ENCODE measurements around the gene LMNTD1. TPM values are rescaled to one million over a fixed set of nuclear protein-coding genes. Genes with fewer than 3 reads are reported as not detected.
"Not testable (repeated sequence)": the region's sequence is repeated elsewhere in the genome, so short reads cannot be mapped to it uniquely, and the experiment has no call there.

Gene LMNTD1
- total RNA-seq, 1 donor from 2014 or later = not detected

GRCh38 chr12:25427337-25428249 lies 125.5 kb downstream of the LMNTD1 start:
- Mint-ChIP-seq H3K27ac (ENCODE audit: unreplicated experiment) (no peak overlapping the region), H3K4me3 (ENCODE audit: unreplicated experiment) (no peak overlapping the region), H3K36me3 (ENCODE audit: unreplicated experiment) (no peaks in the 10 kb centered on the region), H3K4me1 (ENCODE audit: unreplicated experiment) (peaks cover 4% of the 10 kb centered on the region), H3K9me3 (ENCODE audit: unreplicated experiment) (peaks cover 4% of the 10 kb centered on the region), H3K27me3 (ENCODE audit: unreplicated experiment) (no peaks in the 10 kb centered on the region)
- TF ChIP-seq CTCF (IDR thresholded peaks at IDR 0.05) = no peak
- DNase-seq (ENCODE audit: extremely low spot score, unreplicated experiment) = no peak

GRCh38 chr12:25426821-25427220 lies 126.3 kb downstream of the LMNTD1 start:
- H3K27me3 Mint-ChIP-seq (ENCODE audit: unreplicated experiment); H3K9me3 Mint-ChIP-seq (ENCODE audit: unreplicated experiment); H3K4me1 Mint-ChIP-seq (ENCODE audit: unreplicated experiment); DNase-seq (ENCODE audit: extremely low spot score, unreplicated experiment); H3K27ac Mint-ChIP-seq (ENCODE audit: unreplicated experiment); H3K4me3 Mint-ChIP-seq (ENCODE audit: unreplicated experiment); H3K36me3 Mint-ChIP-seq (ENCODE audit: unreplicated experiment): not testable (repeated sequence)
